ENCODE results near the gene VAT1L.

Gene VAT1L

GRCh38 chr16:77749415-77749814, 38.9 kb upstream of the VAT1L start:
- Histone ChIP-seq H3K4me2 (ENCODE audit: low read length) (no peak overlapping the region), H3K4me3 (ENCODE audit: low read length) (no peak overlapping the region), H3K9me2 (replicated peaks; ENCODE audit: control insufficient read depth, low read length) (no peaks in the 10 kb centered on the region), H3K79me2 (ENCODE audit: control insufficient read depth, low read length) (no peaks in the 10 kb centered on the region), H4K20me1 (ENCODE audit: control insufficient read depth, insufficient read depth, low read depth, low read length) (no peaks in the 10 kb centered on the region), H3F3A (ENCODE audit: control insufficient read depth, insufficient read depth) (no peaks in the 10 kb centered on the region), H3K36me3 (ENCODE audit: control insufficient read depth, low read length) (no peaks in the 10 kb centered on the region), H3K4me1 (ENCODE audit: control insufficient read depth, low read length) (no peaks in the 10 kb centered on the region), H3K9me3 (ENCODE audit: control insufficient read depth, insufficient read depth, low read length) (no peaks in the 10 kb centered on the region), H3K27ac (ENCODE audit: low read depth, low read length) (no peak overlapping the region), H3K27me3 (ENCODE audit: control insufficient read depth, low read length) (no peaks in the 10 kb centered on the region)
- TF ChIP-seq EZH2phosphoT487 (IDR thresholded peaks at IDR 0.05; ENCODE audit: borderline replicate concordance, low read length) (no peak), CTCF (IDR thresholded peaks at IDR 0.05; ENCODE audit: low read depth, low read length, poor library complexity, severe bottlenecking) (no peak)

- no peaks in the 10 kb centered on the region for H3K9me3 ChIP-seq (ENCODE audit: control insufficient read depth, insufficient read depth, low read length)
- TF ChIP-seq CTCF (IDR thresholded peaks at IDR 0.05; ENCODE audit: low read depth, low read length, poor library complexity, severe bottlenecking) = no peak
- TF ChIP-seq EZH2phosphoT487 (IDR thresholded peaks at IDR 0.05; ENCODE audit: borderline replicate concordance, low read length) = no peak
- no peaks in the 10 kb centered on the region for H3K27me3 ChIP-seq (ENCODE audit: control insufficient read depth, low read length)
- H4K20me1 ChIP-seq (ENCODE audit: control insufficient read depth, insufficient read depth, low read depth, low read length) = no peaks in the 10 kb centered on the region
- H3K4me2 ChIP-seq (ENCODE audit: low read length) = no peak overlapping the region
- H3K79me2 ChIP-seq (ENCODE audit: control insufficient read depth, low read length) = no peaks in the 10 kb centered on the region
- no peaks in the 10 kb centered on the region for H3F3A ChIP-seq (ENCODE audit: control insufficient read depth, insufficient read depth)
- no peaks in the 10 kb centered on the region for H3K9me2 ChIP-seq (replicated peaks; ENCODE audit: control insufficient read depth, low read length)
- no peak overlapping the region for H3K27ac ChIP-seq (ENCODE audit: low read depth, low read length)
- no peaks in the 10 kb centered on the region for H3K4me1 ChIP-seq (ENCODE audit: control insufficient read depth, low read length)
- H3K4me3 ChIP-seq (ENCODE audit: low read length) = no peak overlapping the region
- H3K36me3 ChIP-seq (ENCODE audit: control insufficient read depth, low read length) = no peaks in the 10 kb centered on the region
These were observed 30.3 kb upstream of the VAT1L start for GRCh38 chr16:77758046-77758445.

- H3K4me3 ChIP-seq (ENCODE audit: low read length) = no peak overlapping the region
- TF ChIP-seq CTCF (IDR thresholded peaks at IDR 0.05; ENCODE audit: low read depth, low read length, poor library complexity, severe bottlenecking) = no peak
- TF ChIP-seq EZH2phosphoT487 (IDR thresholded peaks at IDR 0.05; ENCODE audit: borderline replicate concordance, low read length) = no peak
- no peak overlapping the region for H3K27ac ChIP-seq (ENCODE audit: low read depth, low read length)
- H3K9me2 ChIP-seq (replicated peaks; ENCODE audit: control insufficient read depth, low read length) = no peaks in the 10 kb centered on the region
- no peaks in the 10 kb centered on the region for H3F3A ChIP-seq (ENCODE audit: control insufficient read depth, insufficient read depth)
- no peaks in the 10 kb centered on the region for H4K20me1 ChIP-seq (ENCODE audit: control insufficient read depth, insufficient read depth, low read depth, low read length)
- no peaks in the 10 kb centered on the region for H3K79me2 ChIP-seq (ENCODE audit: control insufficient read depth, low read length)
- no peak overlapping the region for H3K4me2 ChIP-seq (ENCODE audit: low read length)
- no peaks in the 10 kb centered on the region for H3K36me3 ChIP-seq (ENCODE audit: control insufficient read depth, low read length)
- no peaks in the 10 kb centered on the region for H3K4me1 ChIP-seq (ENCODE audit: control insufficient read depth, low read length)
- no peaks in the 10 kb centered on the region for H3K9me3 ChIP-seq (ENCODE audit: control insufficient read depth, insufficient read depth, low read length)
- no peaks in the 10 kb centered on the region for H3K27me3 ChIP-seq (ENCODE audit: control insufficient read depth, low read length)
These were observed 29.9 kb upstream of the VAT1L start for GRCh38 chr16:77758508-77758907.

GRCh38 chr16:77759201-77759600, 29.2 kb upstream of the VAT1L start:
- no peak overlapping the region for H3K27ac ChIP-seq (ENCODE audit: low read depth, low read length)
- no peak overlapping the region for H3K4me3 ChIP-seq (ENCODE audit: low read length)
- H3K36me3 ChIP-seq (ENCODE audit: control insufficient read depth, low read length) = no peaks in the 10 kb centered on the region
- no peaks in the 10 kb centered on the region for H3K27me3 ChIP-seq (ENCODE audit: control insufficient read depth, low read length)
- H3K9me3 ChIP-seq (ENCODE audit: control insufficient read depth, insufficient read depth, low read length) = no peaks in the 10 kb centered on the region
- H4K20me1 ChIP-seq (ENCODE audit: control insufficient read depth, insufficient read depth, low read depth, low read length) = no peaks in the 10 kb centered on the region
- no peaks in the 10 kb centered on the region for H3K4me1 ChIP-seq (ENCODE audit: control insufficient read depth, low read length)
- no peak for TF ChIP-seq CTCF (IDR thresholded peaks at IDR 0.05; ENCODE audit: low read depth, low read length, poor library complexity, severe bottlenecking)
- TF ChIP-seq EZH2phosphoT487 (IDR thresholded peaks at IDR 0.05; ENCODE audit: borderline replicate concordance, low read length) = no peak
- no peaks in the 10 kb centered on the region for H3F3A ChIP-seq (ENCODE audit: control insufficient read depth, insufficient read depth)
- H3K4me2 ChIP-seq (ENCODE audit: low read length) = no peak overlapping the region
- no peaks in the 10 kb centered on the region for H3K79me2 ChIP-seq (ENCODE audit: control insufficient read depth, low read length)
- no peaks in the 10 kb centered on the region for H3K9me2 ChIP-seq (replicated peaks; ENCODE audit: control insufficient read depth, low read length)
